Mucosa of rectum (tissue), 2 donors: ENCODE data around the gene IRF2BPL.

Experiments used
- H3K27ac ChIP-seq, 2 donors: one replicate each; pipeline ENCODE4 v1.7.0; 2013; ENCODE audit warnings: inconsistent platforms in 2 of 2, low read depth in 2 of 2, low read length in 2 of 2
- H3K27me3 ChIP-seq, 2 donors: one replicate each; pipeline ENCODE4 v1.7.0; 2013; ENCODE audit warnings: low read length in 2 of 2; ENCODE audit not compliant: control insufficient read depth in 2 of 2, insufficient read depth in 2 of 2
- H3K36me3 ChIP-seq, 2 donors: one replicate each; pipeline ENCODE4 v1.7.0; 2013; ENCODE audit warnings: low read length in 2 of 2; ENCODE audit not compliant: control insufficient read depth in 2 of 2, insufficient read depth in 2 of 2
- H3K4me1 ChIP-seq, 2 donors: one replicate each; pipeline ENCODE4 v1.7.0; 2013; ENCODE audit warnings: low read length in 2 of 2, mild to moderate bottlenecking in 1 of 2; ENCODE audit not compliant: control insufficient read depth in 2 of 2, insufficient read depth in 2 of 2
- H3K4me3 ChIP-seq, 2 donors: one replicate each; pipeline ENCODE4 v1.7.0; 2013; ENCODE audit warnings: low read length in 2 of 2
- H3K9ac ChIP-seq, 2 donors: one replicate each; pipeline ENCODE4 v1.7.0; 2013; ENCODE audit warnings: low read length in 2 of 2, low read depth in 1 of 2, mild to moderate bottlenecking in 1 of 2
- H3K9me3 ChIP-seq, 2 donors: one replicate each; pipeline ENCODE4 v1.7.0; 2013; ENCODE audit warnings: low read length in 2 of 2; ENCODE audit not compliant: control insufficient read depth in 2 of 2
- donor health status: healthy.
- donor health status: Normal muscosa, but diverticular disease.

The IRF2BPL gene

GRCh38 chr14:77028384-77029231 is at the start of gene IRF2BPL:
Gene IRF2BPL, minus strand, starts transcription at chr14:77028708. Its CDS starts 916 bp downstream, at chr14:77027792.
- Histone ChIP-seq H3K4me1 (peaks cover 59 to 64% of the 10 kb centered on the region in 2 donors), H3K27ac (peak within 1 kb of the TSS; percentile 99 to 100), H3K9me3 (no peaks in the 10 kb centered on the region), H3K9ac (peak within 1 kb of the TSS; percentile 95 to 97), H3K4me3 (peak within 1 kb of the TSS; percentile 78 to 79), H3K36me3 (peaks cover 2 to 4% of the 10 kb centered on the region in 2 donors), H3K27me3 (no peaks in the 10 kb centered on the region)

GRCh38 chr14:77077040-77077439 is 48.5 kb upstream of the IRF2BPL start:
- H3K9ac ChIP-seq = peak overlapping the region in 1 of 2 donors; percentile 21
- no peak overlapping the region for H3K4me3 ChIP-seq
- no peaks in the 10 kb centered on the region for H3K36me3 ChIP-seq

GRCh38 chr14:77076113-77076631 is 47.7 kb upstream of the IRF2BPL start:
- no peaks in the 10 kb centered on the region for H3K27me3 ChIP-seq
- H3K27ac ChIP-seq = peak overlapping the region; percentile 63 to 79
- H3K4me3 ChIP-seq = no peak overlapping the region
- H3K36me3 ChIP-seq = no peaks in the 10 kb centered on the region
- no peaks in the 10 kb centered on the region for H3K4me1 ChIP-seq
- H3K9me3 ChIP-seq = no peaks in the 10 kb centered on the region
- no peak overlapping the region for H3K9ac ChIP-seq

More at GRCh38 chr14:77077040-77077439, 48.5 kb upstream of the IRF2BPL start:
- Histone ChIP-seq H3K9me3 (no peaks in the 10 kb centered on the region), H3K27me3 (no peaks in the 10 kb centered on the region), H3K4me1 (no peaks in the 10 kb centered on the region), H3K27ac (peak overlapping the region; percentile 63 to 71)

- no peak overlapping the region for H3K9ac ChIP-seq
- H3K9me3 ChIP-seq = no peaks in the 10 kb centered on the region
- H3K27ac ChIP-seq = no peak overlapping the region
- H3K4me1 ChIP-seq = peaks cover 0 to 2% of the 10 kb centered on the region in 2 donors
- no peaks in the 10 kb centered on the region for H3K27me3 ChIP-seq
- H3K4me3 ChIP-seq = no peak overlapping the region
- no peaks in the 10 kb centered on the region for H3K36me3 ChIP-seq
These were observed 46.5 kb upstream of the IRF2BPL start for GRCh38 chr14:77074969-77075368.

- no peaks in the 10 kb centered on the region for H3K36me3 ChIP-seq
- H3K4me1 ChIP-seq = peaks cover 0 to 2% of the 10 kb centered on the region in 2 donors
- no peak overlapping the region for H3K27ac ChIP-seq
- peaks cover 0 to 6% of the 10 kb centered on the region in 2 donors for H3K27me3 ChIP-seq
- no peak overlapping the region for H3K4me3 ChIP-seq
- no peaks in the 10 kb centered on the region for H3K9me3 ChIP-seq
- H3K9ac ChIP-seq = no peak overlapping the region
These were observed 43.5 kb upstream of the IRF2BPL start for GRCh38 chr14:77071938-77072388.

- Histone ChIP-seq H3K36me3 (no peaks in the 10 kb centered on the region), H3K4me1 (peaks cover 0 to 2% of the 10 kb centered on the region in 2 donors), H3K27ac (no peak overlapping the region)
These were observed 41.0 kb upstream of the IRF2BPL start for GRCh38 chr14:77069551-77069950.

GRCh38 chr14:77068517-77069200 is 40.2 kb upstream of the IRF2BPL start:
- Histone ChIP-seq H3K27ac (no peak overlapping the region), H3K9me3 (no peaks in the 10 kb centered on the region), H3K36me3 (no peaks in the 10 kb centered on the region), H3K4me1 (peaks cover 0 to 2% of the 10 kb centered on the region in 2 donors), H3K9ac (no peak overlapping the region), H3K4me3 (no peak overlapping the region), H3K27me3 (peaks cover 0 to 6% of the 10 kb centered on the region in 2 donors)

More at GRCh38 chr14:77069551-77069950, 41.0 kb upstream of the IRF2BPL start:
- H3K9ac ChIP-seq = no peak overlapping the region
- peaks cover 0 to 6% of the 10 kb centered on the region in 2 donors for H3K27me3 ChIP-seq
- no peaks in the 10 kb centered on the region for H3K9me3 ChIP-seq
- no peak overlapping the region for H3K4me3 ChIP-seq

GRCh38 chr14:77067632-77068516 is 39.4 kb upstream of the IRF2BPL start:
- Histone ChIP-seq H3K4me3 (no peak overlapping the region), H3K27me3 (peaks cover 0 to 6% of the 10 kb centered on the region in 2 donors), H3K9me3 (no peaks in the 10 kb centered on the region), H3K27ac (no peak overlapping the region), H3K4me1 (peaks cover 0 to 2% of the 10 kb centered on the region in 2 donors), H3K9ac (no peak overlapping the region), H3K36me3 (no peaks in the 10 kb centered on the region)

- H3K9ac ChIP-seq = no peak overlapping the region
- H3K27me3 ChIP-seq = peaks cover 0 to 6% of the 10 kb centered on the region in 2 donors
- no peaks in the 10 kb centered on the region for H3K36me3 ChIP-seq
- H3K4me1 ChIP-seq = peaks cover 0 to 2% of the 10 kb centered on the region in 2 donors
- no peaks in the 10 kb centered on the region for H3K9me3 ChIP-seq
- H3K4me3 ChIP-seq = no peak overlapping the region
- H3K27ac ChIP-seq = no peak overlapping the region
These were observed 38.2 kb upstream of the IRF2BPL start for GRCh38 chr14:77066578-77067172.
